IMR-90 (cell line): ENCODE data around the gene TFAM.

Experiments
- CEBPB ChIP-seq: IDR thresholded peaks from 2 replicates; pipeline ENCODE4 v1.6.1; 2012; ENCODE audit warnings: low read depth, low read length, improper control_type of control experiment
- CHD1 ChIP-seq: IDR thresholded peaks from 2 replicates; pipeline ENCODE4 v1.6.1; 2012; ENCODE audit warnings: low read depth, low read length, improper control_type of control experiment
- FOS ChIP-seq: fragments of 150-350 bp; IDR thresholded peaks from 2 replicates; pipeline ENCODE4 v1.6.1; 2016; ENCODE audit warnings: low read depth, low read length
- MAZ ChIP-seq: IDR thresholded peaks from 2 replicates; pipeline ENCODE4 v1.6.1; 2012; ENCODE audit warnings: low read depth, mild to moderate bottlenecking, low read length, improper control_type of control experiment, moderate library complexity, borderline replicate concordance
- MXI1 ChIP-seq: IDR thresholded peaks from 2 replicates; pipeline ENCODE4 v1.6.1; 2012; ENCODE audit warnings: low read depth, mild to moderate bottlenecking, low read length, moderate library complexity, borderline replicate concordance
- POLR2A ChIP-seq: IDR thresholded peaks from 2 replicates; pipeline ENCODE4 v1.6.1; 2012; ENCODE audit warnings: mild to moderate bottlenecking, low read depth, low read length
- RAD21 ChIP-seq: IDR thresholded peaks from 2 replicates; pipeline ENCODE4 v1.6.1; 2012; ENCODE audit warnings: low read length, improper control_type of control experiment
- RCOR1 ChIP-seq: IDR thresholded peaks from 2 replicates; pipeline ENCODE4 v1.6.1; 2012; ENCODE audit warnings: mild to moderate bottlenecking, low read length, improper control_type of control experiment; ENCODE audit not compliant: insufficient replicate concordance
- RFX5 ChIP-seq: IDR thresholded peaks from 2 replicates; pipeline ENCODE4 v1.8.0; 2012; ENCODE audit warnings: low read depth, mild to moderate bottlenecking, low read length, moderate library complexity
- SMC3 ChIP-seq: fragments of 150-350 bp; IDR thresholded peaks from 2 replicates; pipeline ENCODE4 v1.6.1; 2016; ENCODE audit warnings: low read depth, mild to moderate bottlenecking, antibody characterized with exemption, low read length, moderate library complexity
- TF ChIP-seq, protein P1 (sequence below): conservative IDR thresholded peaks from 2 replicates; pipeline ENCODE4 v1.5.1; 2012; ENCODE audit warnings: mild to moderate bottlenecking, low read depth, low read length, improper control_type of control experiment
- TF ChIP-seq, protein P2 (sequence below): fragments of 150-350 bp; IDR thresholded peaks from 2 replicates; pipeline ENCODE4 v1.6.1; 2017; ENCODE audit warnings: mild to moderate bottlenecking, antibody characterized with exemption, low read length, low read depth

DNA sequence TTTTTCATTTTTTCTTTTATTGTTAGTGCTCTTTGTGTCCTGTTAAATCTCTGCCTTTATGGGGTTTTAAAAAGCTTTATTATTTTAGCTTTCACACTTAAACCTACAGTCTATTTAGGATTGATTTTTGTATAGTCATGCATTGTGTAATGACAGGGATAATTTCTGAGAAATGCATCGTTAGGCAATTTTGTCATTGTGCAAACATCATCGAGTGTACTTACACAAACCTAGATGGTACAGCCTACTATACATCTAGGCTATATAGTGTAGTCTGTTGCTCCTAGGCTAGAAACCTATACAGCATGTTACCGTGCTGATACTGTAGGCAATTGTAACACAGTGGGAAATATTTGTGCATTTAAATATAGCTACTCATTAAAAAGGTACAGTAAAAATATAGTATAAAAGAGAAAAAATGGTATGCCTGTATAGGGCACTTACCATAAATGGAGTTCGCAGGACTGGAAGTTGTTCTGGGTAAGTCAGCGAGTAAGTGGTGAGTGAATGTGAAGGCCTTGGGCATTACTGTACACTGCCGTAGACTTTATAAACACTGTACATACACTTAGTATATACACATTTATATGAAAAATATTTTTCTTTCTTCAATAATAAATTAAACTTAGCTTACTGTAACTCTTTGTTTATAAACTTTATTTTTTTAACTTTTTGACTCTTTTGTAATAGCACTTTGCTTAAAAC lies 34.4 kb upstream of the TFAM start:
- TF ChIP-seq MXI1 (no peak), RAD21 (no peak), POLR2A (no peak), MAZ (no peak), RCOR1 (no peak), CHD1 (no peak), RFX5 (no peak), SMC3 (no peak), FOS (no peak), CEBPB (peak; percentile 31)
- TF ChIP-seq, protein P1, sequence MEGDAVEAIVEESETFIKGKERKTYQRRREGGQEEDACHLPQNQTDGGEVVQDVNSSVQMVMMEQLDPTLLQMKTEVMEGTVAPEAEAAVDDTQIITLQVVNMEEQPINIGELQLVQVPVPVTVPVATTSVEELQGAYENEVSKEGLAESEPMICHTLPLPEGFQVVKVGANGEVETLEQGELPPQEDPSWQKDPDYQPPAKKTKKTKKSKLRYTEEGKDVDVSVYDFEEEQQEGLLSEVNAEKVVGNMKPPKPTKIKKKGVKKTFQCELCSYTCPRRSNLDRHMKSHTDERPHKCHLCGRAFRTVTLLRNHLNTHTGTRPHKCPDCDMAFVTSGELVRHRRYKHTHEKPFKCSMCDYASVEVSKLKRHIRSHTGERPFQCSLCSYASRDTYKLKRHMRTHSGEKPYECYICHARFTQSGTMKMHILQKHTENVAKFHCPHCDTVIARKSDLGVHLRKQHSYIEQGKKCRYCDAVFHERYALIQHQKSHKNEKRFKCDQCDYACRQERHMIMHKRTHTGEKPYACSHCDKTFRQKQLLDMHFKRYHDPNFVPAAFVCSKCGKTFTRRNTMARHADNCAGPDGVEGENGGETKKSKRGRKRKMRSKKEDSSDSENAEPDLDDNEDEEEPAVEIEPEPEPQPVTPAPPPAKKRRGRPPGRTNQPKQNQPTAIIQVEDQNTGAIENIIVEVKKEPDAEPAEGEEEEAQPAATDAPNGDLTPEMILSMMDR: no peak
- TF ChIP-seq, protein P2, sequence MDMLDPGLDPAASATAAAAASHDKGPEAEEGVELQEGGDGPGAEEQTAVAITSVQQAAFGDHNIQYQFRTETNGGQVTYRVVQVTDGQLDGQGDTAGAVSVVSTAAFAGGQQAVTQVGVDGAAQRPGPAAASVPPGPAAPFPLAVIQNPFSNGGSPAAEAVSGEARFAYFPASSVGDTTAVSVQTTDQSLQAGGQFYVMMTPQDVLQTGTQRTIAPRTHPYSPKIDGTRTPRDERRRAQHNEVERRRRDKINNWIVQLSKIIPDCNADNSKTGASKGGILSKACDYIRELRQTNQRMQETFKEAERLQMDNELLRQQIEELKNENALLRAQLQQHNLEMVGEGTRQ: no peak
